ENCODE data around the gene SSR1.

The SSR1 gene

GRCh38 chr6:7261032-7261841 is 51.8 kb downstream of the SSR1 start:
- DNase-seq (ENCODE audit: low read depth, low spot score) = peak; percentile 70
- peak overlapping the region; percentile 65 for H3K27ac ChIP-seq

- H3K27ac ChIP-seq = peak overlapping the region; percentile 65
- DNase-seq (ENCODE audit: low read depth, low spot score) = no peak
Measured at GRCh38 chr6:7260291-7261031, 52.5 kb downstream of the SSR1 start.

GRCh38 chr6:7258231-7258763 is 54.7 kb downstream of the SSR1 start:
- no peak for DNase-seq (ENCODE audit: low read depth, low spot score)
- H3K27ac ChIP-seq = no peak overlapping the region

- no peak for DNase-seq (ENCODE audit: low read depth, low spot score)
- H3K27ac ChIP-seq = no peak overlapping the region
Measured at GRCh38 chr6:7257521-7258230, 55.3 kb downstream of the SSR1 start.

GRCh38 chr6:7256785-7257184 is 56.2 kb downstream of the SSR1 start:
- DNase-seq (ENCODE audit: low read depth, low spot score) = no peak
- H3K27ac ChIP-seq = no peak overlapping the region

GRCh38 chr6:7255918-7256317 is 57.1 kb downstream of the SSR1 start:
- DNase-seq (ENCODE audit: low read depth, low spot score) = no peak

GRCh38 chr6:7254980-7255835 is 57.8 kb downstream of the SSR1 start:
- H3K27ac ChIP-seq = no peak overlapping the region
- DNase-seq (ENCODE audit: low read depth, low spot score) = no peak

More at GRCh38 chr6:7255918-7256317, 57.1 kb downstream of the SSR1 start:
- no peak overlapping the region for H3K27ac ChIP-seq

GRCh38 chr6:7252390-7252789 is 60.6 kb downstream of the SSR1 start:
- no peak for DNase-seq (ENCODE audit: low read depth, low spot score)
- H3K27ac ChIP-seq = no peak overlapping the region

GRCh38 chr6:7251646-7252260 is 61.2 kb downstream of the SSR1 start:
- H3K27ac ChIP-seq = no peak overlapping the region
- DNase-seq (ENCODE audit: low read depth, low spot score) = no peak

- H3K27ac ChIP-seq = no peak overlapping the region
- DNase-seq (ENCODE audit: low read depth, low spot score) = no peak
Measured at GRCh38 chr6:7250812-7251211, 62.2 kb downstream of the SSR1 start.

- H3K27ac ChIP-seq = no peak overlapping the region
- DNase-seq (ENCODE audit: low read depth, low spot score) = no peak
Measured at GRCh38 chr6:7249946-7250643, 62.9 kb downstream of the SSR1 start.

GRCh38 chr6:7249391-7249790 is 63.6 kb downstream of the SSR1 start:
- DNase-seq (ENCODE audit: low read depth, low spot score) = no peak
- H3K27ac ChIP-seq = no peak overlapping the region

- no peak for DNase-seq (ENCODE audit: low read depth, low spot score)
- no peak overlapping the region for H3K27ac ChIP-seq
Measured at GRCh38 chr6:7247828-7248227, 65.2 kb downstream of the SSR1 start.

GRCh38 chr6:7247179-7247456 is 65.9 kb downstream of the SSR1 start:
- H3K27ac ChIP-seq = no peak overlapping the region
- no peak for DNase-seq (ENCODE audit: low read depth, low spot score)

- no peak overlapping the region for H3K27ac ChIP-seq
- no peak for DNase-seq (ENCODE audit: low read depth, low spot score)
Measured at GRCh38 chr6:7246401-7247178, 66.4 kb downstream of the SSR1 start.

- no peak for DNase-seq (ENCODE audit: low read depth, low spot score)
- no peak overlapping the region for H3K27ac ChIP-seq
Measured at GRCh38 chr6:7245668-7246393, 67.2 kb downstream of the SSR1 start.

GRCh38 chr6:7243179-7243981 is 69.6 kb downstream of the SSR1 start:
- no peak for DNase-seq (ENCODE audit: low read depth, low spot score)
- peak overlapping the region; percentile 43 for H3K27ac ChIP-seq

All from epithelial cell of prostate (primary cell).